SK-N-MC (cell line): ENCODE results near the gene POLE4.

Source experiments
- DNase-seq: peaks from one replicate; pipeline ENCODE4 v3.0.0-alpha.2; 2011; ENCODE audit warnings: low read depth, low spot score
- H3K27ac ChIP-seq: fragments of 200-600 bp; sonication (generic); 2 replicates; pipeline ENCODE4 v1.5.1; 2016; ENCODE audit warnings: mixed run types
- H3K36me3 ChIP-seq: fragments of 200-600 bp; sonication (generic); 2 replicates; pipeline ENCODE4 v1.6.1; 2017; ENCODE audit warnings: antibody characterized with exemption, low read length, mixed read lengths; ENCODE audit not compliant: insufficient read depth
- H3K4me3 ChIP-seq: fragments of 200-600 bp; sonication (generic); 2 replicates; pipeline ENCODE4 v1.5.1; 2016
- H3K9ac ChIP-seq: fragments of 200-600 bp; sonication (generic); 2 replicates; pipeline ENCODE4 v1.8.0; 2017; ENCODE audit warnings: mixed run types, mixed read lengths; ENCODE audit not compliant: insufficient read length
- H3K9me3 ChIP-seq: fragments of 200-600 bp; sonication (generic); 2 replicates; pipeline ENCODE4 v1.6.1; 2017; ENCODE audit warnings: low read depth, mild to moderate bottlenecking, antibody characterized with exemption, low read length, moderate library complexity, mixed read lengths
- EZH2 ChIP-seq: fragments of 200-600 bp; sonication (generic); IDR thresholded peaks from one replicate; pipeline ENCODE4 v1.6.1; 2017; ENCODE audit warnings: antibody characterized with exemption
- FOXP2 ChIP-seq: optimal IDR thresholded peaks from 2 replicates; pipeline ENCODE3; 2011; ENCODE audit warnings: mild to moderate bottlenecking, moderate library complexity; ENCODE audit not compliant: insufficient read depth; ENCODE audit errors: extremely low read length, control extremely low read depth
- POLR2AphosphoS5 ChIP-seq: IDR thresholded peaks from 2 replicates; pipeline ENCODE4 v1.6.1; 2012; ENCODE audit warnings: mild to moderate bottlenecking, low read depth, low read length, borderline replicate concordance

POLE4 gene

DNA sequence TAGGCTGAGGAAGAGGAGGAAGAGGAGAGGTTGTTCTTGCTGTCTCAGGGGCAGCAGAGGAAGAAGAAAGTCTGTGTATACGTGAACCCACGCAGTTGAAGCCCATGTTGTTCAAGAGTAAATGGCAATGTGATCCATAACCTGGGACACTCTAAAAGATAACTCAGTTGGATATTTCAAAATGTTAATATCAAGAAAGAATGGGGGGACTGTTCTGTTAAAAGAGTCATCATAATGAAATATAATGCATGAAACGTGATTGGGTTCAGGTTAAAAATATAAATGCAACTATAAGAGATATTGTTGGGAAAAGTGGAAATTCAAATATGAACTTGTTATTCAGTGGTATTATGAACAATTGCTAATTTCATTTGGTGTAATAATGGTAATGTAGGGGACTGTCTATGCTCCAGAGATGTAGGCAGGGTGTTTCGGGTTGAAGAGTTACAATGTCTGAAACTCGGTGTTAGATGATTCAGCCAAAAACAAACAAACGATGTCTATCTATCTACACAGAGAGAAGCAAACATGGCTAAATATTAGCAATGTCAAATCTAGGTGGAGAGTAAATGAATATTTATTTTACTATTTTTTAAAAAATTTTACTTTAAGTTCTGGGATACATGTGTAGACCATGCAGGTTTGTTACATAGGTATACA lies 21.1 kb upstream of the POLE4 start:
- H3K9me3 ChIP-seq, result no peaks in the 10 kb centered on the region
- H3K4me3 ChIP-seq, result no peak overlapping the region
- H3K27ac ChIP-seq, result no peak overlapping the region
- H3K9ac ChIP-seq, result no peak overlapping the region
- TF ChIP-seq EZH2, result no peak
- TF ChIP-seq POLR2AphosphoS5, result no peak
- no peak for TF ChIP-seq FOXP2
- no peaks in the 10 kb centered on the region for H3K36me3 ChIP-seq
- DNase-seq, result no peak

DNA sequence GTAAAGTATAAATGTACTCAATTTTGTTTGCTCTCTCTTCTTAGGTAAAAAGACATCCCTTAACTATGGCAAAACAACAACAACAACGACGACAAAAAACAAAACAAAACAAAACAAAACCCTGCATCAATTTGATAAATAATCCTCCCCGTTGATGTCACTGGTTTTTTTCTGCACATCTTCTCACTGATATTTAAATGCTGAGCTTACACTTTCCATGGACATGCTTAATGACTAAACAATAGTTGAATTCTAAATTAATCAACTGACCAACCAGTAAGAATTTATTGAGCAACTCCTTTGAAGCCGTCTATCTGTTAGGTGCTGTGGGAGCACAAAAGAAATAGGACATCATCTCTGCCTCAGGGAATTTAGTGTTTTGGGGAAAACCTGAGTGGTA lies 20.2 kb upstream of the POLE4 start:
- Histone ChIP-seq H3K9ac (no peak overlapping the region), H3K36me3 (no peaks in the 10 kb centered on the region), H3K4me3 (no peak overlapping the region), H3K9me3 (no peaks in the 10 kb centered on the region), H3K27ac (no peak overlapping the region)
- no peak for DNase-seq
- TF ChIP-seq POLR2AphosphoS5 (no peak), EZH2 (no peak), FOXP2 (no peak)

DNA sequence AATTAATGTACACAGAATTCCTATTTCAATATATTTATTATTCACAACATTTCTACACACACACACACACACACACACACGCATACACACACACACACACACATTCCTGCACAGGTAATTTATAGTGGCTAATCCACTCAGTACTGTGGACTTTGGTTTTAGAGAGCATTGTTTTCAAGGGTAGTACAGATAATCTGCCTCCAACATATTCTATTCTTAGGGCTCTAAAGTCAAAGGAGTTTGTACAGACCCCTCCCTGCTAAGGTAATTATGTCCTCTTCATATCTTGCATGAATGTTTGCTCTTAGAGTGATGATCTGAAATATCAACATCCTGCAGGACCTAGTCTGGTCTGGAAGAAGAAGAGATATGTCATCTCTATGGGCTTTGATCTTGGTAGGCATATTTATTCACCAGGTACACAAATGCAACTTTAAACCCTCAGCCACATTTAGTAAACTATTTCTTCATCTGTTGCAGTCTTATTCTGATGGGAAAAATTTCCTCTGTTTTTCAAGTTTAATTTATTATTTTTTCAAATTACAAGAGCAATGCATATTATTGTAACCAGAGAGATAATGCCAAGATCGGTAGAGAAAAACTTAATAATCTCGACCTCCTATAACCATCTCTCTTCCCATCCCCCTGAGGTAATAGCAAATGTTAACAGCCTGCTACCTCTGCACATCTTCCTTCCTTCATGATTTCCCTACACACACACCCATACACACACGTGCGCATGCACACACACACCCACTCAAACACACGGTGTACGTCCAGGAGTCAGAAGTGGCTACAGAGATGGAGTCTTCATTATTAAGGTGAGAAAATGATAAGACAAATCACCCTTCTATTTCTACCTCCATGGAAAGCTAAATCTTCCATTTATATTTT lies 18.3 kb upstream of the POLE4 start:
- DNase-seq, result no peak
- H3K4me3 ChIP-seq, result no peak overlapping the region
- no peak overlapping the region for H3K27ac ChIP-seq
- no peak for TF ChIP-seq POLR2AphosphoS5
- no peak for TF ChIP-seq FOXP2
- TF ChIP-seq EZH2, result no peak
- H3K9me3 ChIP-seq, result no peaks in the 10 kb centered on the region
- H3K36me3 ChIP-seq, result no peaks in the 10 kb centered on the region
- no peak overlapping the region for H3K9ac ChIP-seq

DNA sequence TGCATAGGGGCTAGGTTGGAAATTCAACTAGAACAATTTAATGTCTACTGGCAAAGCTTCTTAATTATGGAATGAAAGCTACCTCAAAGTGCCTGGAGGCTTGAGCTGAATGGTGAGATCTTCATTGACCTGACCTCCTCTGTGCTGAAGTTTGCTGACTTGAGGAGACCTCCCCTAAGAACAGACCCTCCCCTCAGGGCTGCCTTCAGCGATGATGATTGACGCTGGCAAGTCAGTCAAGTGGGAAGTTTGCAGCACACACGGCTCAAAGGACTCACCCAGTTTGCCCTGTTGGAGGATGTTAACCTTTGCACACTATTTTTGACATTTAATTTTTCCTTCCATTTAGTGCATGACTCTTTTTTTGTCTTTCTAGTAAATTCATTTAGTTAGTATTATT lies 17.2 kb upstream of the POLE4 start:
- Histone ChIP-seq H3K9me3 (no peaks in the 10 kb centered on the region), H3K27ac (no peak overlapping the region), H3K36me3 (no peaks in the 10 kb centered on the region), H3K4me3 (no peak overlapping the region), H3K9ac (no peak overlapping the region)
- no peak for DNase-seq
- TF ChIP-seq FOXP2 (no peak), POLR2AphosphoS5 (no peak)

- no peak for DNase-seq
- H3K9ac ChIP-seq, result no peak overlapping the region
- no peaks in the 10 kb centered on the region for H3K9me3 ChIP-seq
- TF ChIP-seq FOXP2, result no peak
- no peak for TF ChIP-seq EZH2
- TF ChIP-seq POLR2AphosphoS5, result no peak
- H3K4me3 ChIP-seq, result no peak overlapping the region
- H3K27ac ChIP-seq, result no peak overlapping the region
- H3K36me3 ChIP-seq, result no peaks in the 10 kb centered on the region
These were observed 16.2 kb upstream of the POLE4 start for GRCh38 chr2:74942263-74942662.

DNA sequence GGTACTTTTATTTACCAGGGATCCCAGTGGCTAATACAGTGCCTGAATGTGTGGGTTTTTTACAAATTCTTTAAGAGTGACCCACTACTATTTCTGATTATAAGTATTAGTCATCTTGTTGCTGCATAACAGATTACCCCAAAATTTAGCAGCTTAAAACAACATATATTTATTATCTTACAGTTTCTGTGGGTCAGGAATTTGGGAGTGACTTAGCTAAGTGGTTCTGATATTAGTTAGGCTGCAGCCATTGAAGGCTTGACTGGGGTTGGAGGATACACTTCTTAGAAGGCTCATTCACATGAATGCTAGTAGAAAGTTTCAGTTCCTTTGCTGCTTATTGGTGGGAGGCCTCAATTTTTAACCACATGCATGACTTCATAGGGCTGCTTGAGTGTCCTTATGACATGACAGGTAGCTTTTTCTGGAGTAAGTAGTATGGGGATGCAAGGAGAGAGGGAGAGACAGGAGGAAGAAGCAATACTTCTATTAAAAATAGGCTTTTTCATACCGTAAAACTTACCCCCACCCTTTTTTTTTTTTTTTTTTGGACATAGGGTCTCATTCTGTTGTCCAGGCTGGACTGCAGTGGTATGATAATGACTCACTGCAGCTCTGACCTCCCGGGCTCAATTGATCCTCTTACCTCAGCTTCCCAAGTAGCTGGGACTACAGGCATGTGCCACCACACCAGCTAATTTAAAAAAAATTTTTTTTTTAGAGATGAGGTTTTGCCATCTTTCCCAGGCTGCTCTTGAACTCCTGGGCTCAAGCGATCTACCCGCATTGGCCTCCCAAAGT lies 13.3 kb upstream of the POLE4 start:
- DNase-seq, result no peak
- Histone ChIP-seq H3K4me3 (no peak overlapping the region), H3K9me3 (no peaks in the 10 kb centered on the region), H3K36me3 (no peaks in the 10 kb centered on the region), H3K9ac (no peak overlapping the region), H3K27ac (no peak overlapping the region)
- TF ChIP-seq FOXP2, result no peak
- TF ChIP-seq POLR2AphosphoS5, result no peak
- no peak for TF ChIP-seq EZH2

DNA sequence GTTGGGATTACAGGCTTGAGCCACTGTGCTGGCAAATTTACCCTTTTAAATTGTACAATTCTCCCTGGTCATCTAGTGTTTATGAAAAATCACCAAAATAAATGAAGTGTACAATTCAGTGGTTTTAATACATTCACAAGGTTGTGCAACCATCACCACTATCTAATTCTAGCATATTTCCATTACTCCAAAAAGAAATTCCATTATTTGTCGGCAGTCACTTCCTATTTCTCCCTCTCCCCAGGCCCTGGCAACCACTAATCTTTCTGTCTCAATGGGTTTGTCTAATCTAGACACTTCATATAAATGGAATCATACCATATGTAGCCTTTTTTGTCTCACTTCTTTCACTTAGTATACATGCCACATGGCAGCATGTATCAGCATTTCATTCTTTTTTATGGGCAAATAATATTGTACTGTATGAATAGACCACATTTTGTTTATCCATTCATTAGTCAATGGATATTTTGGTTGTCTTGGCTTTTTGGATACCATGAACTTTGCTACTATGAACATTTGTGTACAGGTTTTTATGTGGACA lies 12.6 kb upstream of the POLE4 start:
- no peaks in the 10 kb centered on the region for H3K9me3 ChIP-seq
- H3K27ac ChIP-seq, result no peak overlapping the region
- no peak for TF ChIP-seq POLR2AphosphoS5
- TF ChIP-seq FOXP2, result no peak
- no peak for TF ChIP-seq EZH2
- H3K9ac ChIP-seq, result no peak overlapping the region
- DNase-seq, result no peak
- H3K4me3 ChIP-seq, result no peak overlapping the region
- no peaks in the 10 kb centered on the region for H3K36me3 ChIP-seq

GRCh38 chr2:74947703-74948102 lies 10.7 kb upstream of the POLE4 start:
- no peak for DNase-seq
- no peak for TF ChIP-seq POLR2AphosphoS5
- TF ChIP-seq FOXP2, result no peak
- TF ChIP-seq EZH2, result no peak
- H3K36me3 ChIP-seq, result no peaks in the 10 kb centered on the region

More at GRCh38 chr2:74947703-74948102, 10.7 kb upstream of the POLE4 start:
- no peak overlapping the region for H3K27ac ChIP-seq
- H3K9ac ChIP-seq, result no peak overlapping the region
- no peak overlapping the region for H3K4me3 ChIP-seq
- H3K9me3 ChIP-seq, result no peaks in the 10 kb centered on the region; the same call in 1 of the 2 replicates
